Measurements from ENCODE around the gene CERS4.

DNA sequence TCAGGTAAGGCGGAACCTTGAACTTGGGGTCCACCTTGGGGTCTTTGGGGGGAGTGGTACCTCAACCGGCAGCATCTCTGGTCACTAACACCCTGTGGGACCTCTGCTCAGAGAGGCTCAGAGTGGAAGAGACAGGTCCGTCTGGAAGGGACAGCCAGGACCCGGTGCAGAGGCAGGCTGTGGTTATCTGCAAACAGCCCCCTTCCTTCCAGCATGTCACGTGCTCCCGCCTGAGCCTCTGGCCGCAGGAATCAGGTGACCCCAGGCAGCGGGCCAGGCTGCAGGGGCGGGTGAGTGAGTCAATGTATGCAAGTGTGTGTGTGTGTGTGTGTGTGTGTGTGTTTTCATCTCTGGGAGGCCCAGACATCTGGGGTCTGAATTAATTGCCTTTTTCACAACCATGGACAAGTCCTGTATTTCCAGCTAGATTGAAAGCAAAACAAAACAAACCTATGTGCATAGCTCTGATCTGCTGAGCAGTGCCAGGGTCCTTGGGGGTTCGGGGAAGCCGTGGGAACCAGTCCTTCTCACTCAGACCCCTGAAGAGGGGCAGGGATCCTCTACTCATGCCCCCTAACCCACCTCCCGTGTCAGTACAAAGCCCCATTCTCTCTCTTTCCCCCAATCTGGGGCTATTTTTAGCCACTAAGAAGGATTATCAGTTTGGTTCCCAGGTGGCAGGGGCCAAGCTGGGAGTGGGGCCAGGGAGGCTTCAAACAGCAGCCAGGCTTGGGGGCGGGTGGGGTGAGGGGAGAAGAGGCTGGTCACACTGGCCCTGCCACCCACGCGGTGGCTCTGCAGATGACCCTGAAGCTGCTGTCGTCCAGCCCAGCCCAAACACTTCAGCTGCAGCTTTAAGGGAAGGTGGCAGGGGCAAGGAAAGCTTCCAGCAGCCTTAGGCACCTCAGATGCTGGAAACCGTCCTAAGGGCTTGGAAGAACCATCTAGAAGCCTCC, 31.4 kb downstream of the CERS4 start:
- TF ChIP-seq EZH2phosphoT487 (IDR thresholded peaks at IDR 0.05; ENCODE audit: low read depth), result no peak
- TF ChIP-seq, protein P1, sequence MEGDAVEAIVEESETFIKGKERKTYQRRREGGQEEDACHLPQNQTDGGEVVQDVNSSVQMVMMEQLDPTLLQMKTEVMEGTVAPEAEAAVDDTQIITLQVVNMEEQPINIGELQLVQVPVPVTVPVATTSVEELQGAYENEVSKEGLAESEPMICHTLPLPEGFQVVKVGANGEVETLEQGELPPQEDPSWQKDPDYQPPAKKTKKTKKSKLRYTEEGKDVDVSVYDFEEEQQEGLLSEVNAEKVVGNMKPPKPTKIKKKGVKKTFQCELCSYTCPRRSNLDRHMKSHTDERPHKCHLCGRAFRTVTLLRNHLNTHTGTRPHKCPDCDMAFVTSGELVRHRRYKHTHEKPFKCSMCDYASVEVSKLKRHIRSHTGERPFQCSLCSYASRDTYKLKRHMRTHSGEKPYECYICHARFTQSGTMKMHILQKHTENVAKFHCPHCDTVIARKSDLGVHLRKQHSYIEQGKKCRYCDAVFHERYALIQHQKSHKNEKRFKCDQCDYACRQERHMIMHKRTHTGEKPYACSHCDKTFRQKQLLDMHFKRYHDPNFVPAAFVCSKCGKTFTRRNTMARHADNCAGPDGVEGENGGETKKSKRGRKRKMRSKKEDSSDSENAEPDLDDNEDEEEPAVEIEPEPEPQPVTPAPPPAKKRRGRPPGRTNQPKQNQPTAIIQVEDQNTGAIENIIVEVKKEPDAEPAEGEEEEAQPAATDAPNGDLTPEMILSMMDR (IDR thresholded peaks at IDR 0.05; ENCODE audit: low read depth, low read length), result no peak
